Activated CD4-positive, CD25-positive, alpha-beta regulatory T cell treated with anti-CD3 and anti-CD28 coated beads, Interleukin-2, amount 50 U/mL, for 16 hours (primary cell): ENCODE measurements around the gene U2AF1L4.

Source experiments
- DNase-seq: peaks from one replicate; pipeline ENCODE4 v3.0.0-alpha.2; 2020; ENCODE audit warnings: low read depth, low spot score

Gene U2AF1L4

DNA sequence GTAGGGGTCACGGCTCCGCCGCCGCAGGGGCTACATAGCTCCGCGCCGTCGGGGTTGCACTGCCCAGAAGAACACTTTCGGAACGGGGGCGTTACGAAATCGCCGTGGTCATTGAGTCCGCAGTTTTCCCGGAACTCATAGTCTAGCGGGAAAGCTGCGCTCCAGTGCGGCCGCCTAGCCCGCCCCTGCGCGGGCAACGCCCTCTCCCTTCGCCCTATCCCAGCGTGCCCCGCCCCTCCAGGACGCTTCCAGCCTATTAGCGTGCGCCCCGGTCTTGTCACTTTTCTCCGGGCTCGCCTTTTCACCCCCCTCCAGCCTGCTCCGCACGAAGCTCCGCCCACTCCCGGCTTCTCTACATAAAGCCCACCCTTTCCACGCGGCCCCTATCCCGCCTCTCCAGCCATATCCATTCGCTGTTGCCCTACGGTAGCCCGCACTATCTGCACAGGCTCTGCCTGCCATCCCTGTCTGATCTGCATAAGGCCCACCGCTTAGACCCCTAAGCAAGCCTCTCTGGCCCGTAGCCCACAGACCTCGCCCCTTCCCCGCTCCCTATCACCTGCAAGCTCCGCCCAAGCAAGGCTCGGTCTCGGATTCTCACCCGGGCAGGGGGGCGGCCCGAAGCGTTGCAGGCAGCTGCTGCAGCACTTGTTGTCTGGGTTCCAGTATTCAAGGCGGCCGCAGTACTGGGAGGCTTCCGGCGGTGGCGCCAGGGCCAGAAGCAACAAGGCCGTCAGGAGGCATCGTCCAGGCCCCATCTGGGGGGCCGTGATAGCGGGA, 4.6 kb downstream of the U2AF1L4 start:
- DNase-seq: peak; percentile 91

GRCh38 chr19:35740108-35740422, 5.2 kb downstream of the U2AF1L4 start:
- no peak for DNase-seq

DNA sequence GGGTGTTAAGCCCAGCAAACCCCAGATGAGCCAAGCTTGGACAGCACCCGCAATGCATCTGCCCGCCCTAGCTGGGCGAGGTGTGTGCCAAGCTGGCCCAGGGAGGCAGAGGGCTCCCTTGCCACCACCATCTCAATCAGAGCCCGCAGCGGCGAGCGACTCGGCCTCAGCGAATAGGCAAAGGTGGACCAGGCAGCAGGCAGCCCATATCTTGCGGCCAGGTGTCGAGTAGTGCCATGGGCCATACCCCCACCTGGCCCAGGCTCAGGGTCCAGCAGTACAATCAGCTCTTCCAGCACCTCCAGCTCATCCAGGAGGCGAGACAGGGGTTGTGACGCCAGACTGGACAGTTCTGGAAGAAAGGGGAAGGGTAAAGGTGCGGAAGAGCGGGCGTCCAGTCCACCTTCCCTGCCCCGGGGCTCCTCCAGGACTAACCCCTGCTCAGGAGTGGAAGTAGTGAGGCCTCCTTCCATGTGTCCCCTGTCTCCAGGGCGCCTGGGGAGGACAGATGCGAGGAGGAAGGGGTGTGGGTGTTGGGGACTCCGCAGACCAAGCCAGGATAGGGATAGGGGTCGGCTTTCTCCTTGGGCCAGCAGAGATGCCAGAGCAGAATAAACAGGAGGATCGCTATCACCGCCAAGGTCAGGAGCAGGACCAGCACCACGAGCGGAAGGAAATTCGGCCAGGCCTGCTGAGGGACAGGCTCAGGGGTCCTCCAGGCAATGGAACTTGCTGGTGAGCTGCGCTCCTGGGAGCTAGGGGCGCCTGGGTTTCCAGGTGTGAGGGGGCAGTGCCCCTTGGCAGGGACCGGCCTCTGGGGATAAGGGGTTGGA, 5.7 kb downstream of the U2AF1L4 start:
- no peak for DNase-seq

DNA sequence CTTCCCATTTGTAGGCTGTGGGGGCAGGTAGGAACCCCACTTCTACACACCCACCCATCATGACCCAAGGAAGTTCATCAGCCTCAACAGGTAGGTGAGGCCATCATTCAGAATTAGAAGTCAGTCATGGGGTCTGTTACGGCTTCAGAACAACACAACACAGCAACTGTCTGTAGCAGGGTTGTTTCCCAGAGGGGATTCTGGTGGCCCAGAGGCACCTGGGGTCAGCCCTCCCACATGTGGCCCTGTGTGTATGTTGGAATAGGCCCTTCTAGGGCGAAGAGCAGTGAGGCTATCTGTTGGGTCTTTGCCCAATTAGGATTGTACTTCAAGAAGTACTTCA, 6.4 kb downstream of the U2AF1L4 start:
- DNase-seq: no peak

- DNase-seq: no peak
Observed at GRCh38 chr19:35738021-35738886, 7.0 kb downstream of the U2AF1L4 start.

GRCh38 chr19:35736913-35737886, 8.0 kb downstream of the U2AF1L4 start:
- DNase-seq: no peak

DNA sequence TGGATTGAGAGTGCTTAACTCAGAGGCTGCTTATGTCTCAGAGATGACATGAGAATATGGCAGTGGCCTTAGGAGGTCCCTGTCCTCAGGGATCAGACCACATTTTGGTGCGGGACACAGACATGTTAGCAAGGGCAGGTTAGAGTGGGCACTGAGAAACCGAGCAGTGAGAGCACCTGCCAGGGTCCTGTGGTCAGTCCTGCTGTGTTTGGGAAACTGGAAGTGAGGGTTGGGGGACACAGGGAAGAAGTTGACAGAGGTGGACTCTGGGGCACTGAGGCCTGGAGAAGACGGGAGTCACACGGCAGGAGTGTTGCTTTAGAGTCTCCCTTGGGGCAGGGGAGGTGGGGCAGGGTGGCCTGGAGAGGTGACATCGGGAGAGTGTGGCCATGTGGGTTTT, 10.3 kb downstream of the U2AF1L4 start:
- no peak for DNase-seq

DNA sequence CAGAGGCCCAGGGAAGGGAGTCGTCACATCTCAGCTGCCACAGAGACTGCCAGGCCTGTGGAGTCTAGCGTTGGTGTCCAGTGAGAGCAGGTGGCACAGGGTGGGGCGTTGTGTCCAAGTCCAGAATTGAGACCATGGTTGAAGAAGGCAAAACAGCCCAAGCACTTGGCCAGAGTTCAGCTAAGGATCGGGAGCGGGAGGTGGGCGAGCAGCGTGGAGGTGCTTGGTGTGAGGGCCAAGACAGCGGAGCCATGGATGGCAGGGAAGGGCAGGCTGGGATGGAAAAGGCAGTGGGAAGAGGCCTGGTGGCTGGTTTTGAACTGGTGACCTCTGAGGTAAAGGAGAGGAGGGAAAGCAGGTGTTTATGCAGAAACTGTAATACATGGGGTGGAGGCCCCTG, 10.9 kb downstream of the U2AF1L4 start:
- DNase-seq: no peak

DNA sequence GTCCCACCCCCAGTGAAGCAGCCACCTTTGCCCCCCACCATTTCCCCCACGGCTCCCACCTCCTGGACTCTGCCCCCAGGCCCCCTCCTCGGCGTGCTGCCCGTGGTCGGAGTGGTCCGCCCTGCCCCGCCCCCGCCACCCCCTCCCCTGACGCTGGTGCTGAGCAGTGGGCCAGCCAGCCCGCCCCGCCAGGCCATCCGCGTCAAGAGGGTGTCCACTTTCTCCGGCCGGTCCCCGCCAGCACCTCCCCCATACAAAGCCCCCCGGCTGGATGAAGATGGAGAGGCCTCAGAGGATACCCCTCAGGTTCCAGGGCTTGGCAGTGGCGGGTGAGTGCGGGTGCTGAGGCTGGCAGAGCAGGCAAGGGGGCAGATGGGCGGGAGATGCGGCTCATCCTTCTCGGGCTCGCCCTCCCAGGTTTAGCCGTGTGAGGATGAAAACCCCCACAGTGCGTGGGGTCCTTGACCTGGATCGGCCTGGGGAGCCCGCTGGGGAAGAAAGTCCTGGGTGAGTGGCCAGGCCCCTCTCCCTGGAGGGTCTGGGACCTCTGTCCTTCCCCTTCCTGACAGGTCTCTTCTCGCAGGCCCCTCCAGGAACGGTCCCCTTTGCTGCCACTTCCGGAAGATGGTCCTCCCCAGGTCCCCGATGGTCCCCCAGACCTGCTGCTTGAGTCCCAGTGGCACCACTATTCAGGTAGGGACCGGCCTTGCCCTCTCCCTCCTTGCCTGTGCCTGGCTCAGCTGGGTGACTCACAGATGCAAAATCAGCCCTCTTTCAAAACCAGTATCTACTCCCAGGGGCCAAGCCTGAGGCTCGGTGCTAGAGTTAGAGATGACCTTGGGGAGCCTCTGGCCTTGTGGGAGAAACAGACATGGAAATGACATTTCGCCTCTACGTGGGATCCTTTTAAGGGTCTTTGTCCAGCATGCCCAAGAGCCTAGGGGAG, 11.8 kb downstream of the U2AF1L4 start:
- DNase-seq: no peak

DNA sequence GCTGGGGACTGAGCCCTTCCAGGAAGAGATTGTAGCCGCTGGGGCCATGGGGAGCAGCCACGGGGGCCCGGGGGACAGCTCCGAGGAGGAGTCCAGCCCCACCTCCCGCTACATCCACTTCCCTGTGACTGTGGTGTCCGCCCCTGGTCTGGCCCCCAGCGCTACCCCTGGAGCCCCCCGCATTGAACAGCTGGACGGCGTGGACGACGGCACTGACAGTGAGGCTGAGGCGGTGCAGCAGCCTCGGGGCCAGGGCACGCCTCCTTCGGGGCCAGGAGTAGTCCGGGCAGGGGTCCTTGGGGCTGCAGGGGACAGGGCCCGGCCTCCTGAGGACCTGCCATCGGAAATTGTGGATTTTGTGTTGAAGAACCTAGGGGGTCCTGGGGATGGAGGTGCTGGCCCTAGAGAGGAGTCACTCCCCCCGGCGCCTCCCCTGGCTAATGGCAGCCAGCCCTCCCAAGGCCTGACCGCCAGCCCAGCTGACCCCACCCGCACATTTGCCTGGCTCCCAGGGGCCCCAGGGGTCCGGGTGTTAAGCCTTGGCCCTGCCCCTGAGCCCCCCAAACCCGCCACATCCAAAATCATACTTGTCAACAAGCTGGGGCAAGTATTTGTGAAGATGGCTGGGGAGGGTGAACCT, 12.6 kb downstream of the U2AF1L4 start:
- DNase-seq: no peak

- no peak for DNase-seq
Observed at GRCh38 chr19:35731779-35732405, 13.3 kb downstream of the U2AF1L4 start.

- DNase-seq: no peak
Observed at GRCh38 chr19:35731353-35731752, 13.9 kb downstream of the U2AF1L4 start.

DNA sequence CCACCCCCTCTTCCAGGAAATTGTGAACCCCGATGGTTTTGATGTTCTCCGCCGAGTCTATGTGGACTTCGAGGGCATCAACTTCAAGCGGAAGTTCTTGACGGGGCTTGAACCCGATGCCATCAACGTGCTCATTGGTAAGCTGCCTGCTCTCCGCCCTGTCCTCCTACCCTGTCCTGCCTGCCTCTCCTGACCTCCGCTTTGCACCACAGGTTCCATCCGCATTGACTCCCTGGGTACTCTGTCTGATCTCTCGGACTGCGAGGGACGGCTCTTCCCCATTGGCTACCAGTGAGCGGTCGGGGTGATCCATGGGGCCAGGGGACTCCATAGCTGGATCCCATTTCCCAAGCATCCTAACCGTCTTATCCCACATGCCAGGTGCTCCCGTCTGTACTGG, 14.9 kb downstream of the U2AF1L4 start:
- no peak for DNase-seq

DNA sequence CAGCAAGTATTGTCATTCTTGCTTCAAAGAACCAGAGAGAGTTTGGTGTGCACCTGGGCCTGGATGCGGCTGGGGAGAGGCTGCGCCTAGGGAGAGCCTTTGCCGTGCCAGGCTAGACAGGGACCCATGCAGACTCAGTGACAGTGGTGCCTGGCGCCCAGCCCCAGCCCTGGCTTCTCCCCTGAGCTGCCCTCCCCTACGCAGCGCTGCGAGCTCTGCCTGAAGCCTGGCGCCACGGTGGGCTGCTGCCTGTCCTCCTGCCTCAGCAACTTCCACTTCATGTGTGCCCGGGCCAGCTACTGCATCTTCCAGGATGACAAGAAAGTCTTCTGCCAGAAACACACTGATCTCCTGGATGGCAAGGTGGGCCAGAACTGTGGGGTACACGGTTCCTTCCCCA, 15.5 kb downstream of the U2AF1L4 start:
- DNase-seq: no peak

DNA sequence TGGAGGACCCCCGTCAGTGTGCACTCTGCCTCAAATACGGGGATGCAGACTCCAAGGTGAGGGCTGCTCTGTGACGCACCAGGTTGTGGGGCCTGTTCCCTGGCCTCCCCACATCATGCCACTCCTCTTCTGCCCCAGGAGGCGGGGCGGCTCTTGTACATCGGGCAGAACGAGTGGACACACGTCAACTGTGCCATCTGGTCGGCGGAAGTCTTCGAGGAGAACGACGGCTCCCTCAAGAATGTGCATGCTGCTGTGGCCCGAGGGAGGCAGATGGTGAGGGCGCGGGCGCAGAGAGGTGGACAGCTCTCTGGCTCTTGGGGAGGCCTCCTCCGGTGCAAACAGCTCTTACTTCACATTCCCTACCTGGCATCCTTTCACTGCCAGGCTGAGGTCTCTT, 16.2 kb downstream of the U2AF1L4 start:
- no peak for DNase-seq

- DNase-seq: no peak
Observed at GRCh38 chr19:35727956-35728706, 17.1 kb downstream of the U2AF1L4 start.

GRCh38 chr19:35727053-35727955, 17.9 kb downstream of the U2AF1L4 start:
- no peak for DNase-seq
